Calu3 (cell line): ENCODE data around the gene GLRX2. TPM values are rescaled to one million over a fixed set of nuclear protein-coding genes. Genes with fewer than 3 reads are reported as not detected.

Experiments used
- BruUV-seq: library from RNA; stranded (reverse); fragments of 400-500 nt; replicated peaks from 2 replicates; lab custom pipeline; 2021; lab: Mats Ljungman, UMichigan
- CTCF ChIA-PET: fragments of 300-600 bp; sonication (Branson Sonifier 250); formaldehyde crosslinking; loops from one replicate; lab custom pipeline; 2022; ENCODE audit warnings: antibody characterized with exemption; lab: Charles Lee
- DNase-seq: peaks from one replicate; pipeline ENCODE4 v3.0.0; 2022
- H3K27ac Mint-ChIP-seq: one replicate; pipeline ENCODE4 v1.8.0; 2022; ENCODE audit warnings: mixed read lengths; ENCODE audit not compliant: unreplicated experiment
- H3K27me3 Mint-ChIP-seq: one replicate; pipeline ENCODE4 v1.8.0; 2022; ENCODE audit warnings: mixed read lengths; ENCODE audit not compliant: unreplicated experiment
- H3K36me3 Mint-ChIP-seq: one replicate; pipeline ENCODE4 v1.8.0; 2022; ENCODE audit warnings: mild to moderate bottlenecking, moderate library complexity, mixed read lengths; ENCODE audit not compliant: insufficient read depth, unreplicated experiment
- H3K4me1 Mint-ChIP-seq: one replicate; pipeline ENCODE4 v1.8.0; 2022; ENCODE audit warnings: mild to moderate bottlenecking, low read depth, mixed read lengths; ENCODE audit not compliant: unreplicated experiment
- H3K4me3 Mint-ChIP-seq: one replicate; pipeline ENCODE4 v1.8.0; 2022; ENCODE audit warnings: mild to moderate bottlenecking, low read depth, moderate library complexity, mixed read lengths; ENCODE audit not compliant: unreplicated experiment
- H3K9me3 Mint-ChIP-seq: one replicate; pipeline ENCODE4 v1.8.0; 2022; ENCODE audit warnings: low read depth, mixed read lengths; ENCODE audit not compliant: unreplicated experiment
- intact Hi-C: fragments of 100-400 bp; cut with micrococcal nuclease; formaldehyde crosslinking; loops from one replicate; pipeline ENCODE4 v1.10.0; 2022; ENCODE audit not compliant: unreplicated experiment
- total RNA-seq: library from RNA; stranded (reverse); gene quantifications from 2 replicates; pipeline ENCODE4 v1.2.3, GENCODE V29; 2022
- TF ChIP-seq, protein P1 (sequence below): fragments of 200-600 bp; IDR thresholded peaks from one replicate; pipeline ENCODE4 v1.8.0; 2022; ENCODE audit warnings: antibody characterized with exemption; ENCODE audit not compliant: unreplicated experiment

GLRX2 gene
- total RNA-seq, 1 experiment from 2014 or later: 25.7 TPM

DNA sequence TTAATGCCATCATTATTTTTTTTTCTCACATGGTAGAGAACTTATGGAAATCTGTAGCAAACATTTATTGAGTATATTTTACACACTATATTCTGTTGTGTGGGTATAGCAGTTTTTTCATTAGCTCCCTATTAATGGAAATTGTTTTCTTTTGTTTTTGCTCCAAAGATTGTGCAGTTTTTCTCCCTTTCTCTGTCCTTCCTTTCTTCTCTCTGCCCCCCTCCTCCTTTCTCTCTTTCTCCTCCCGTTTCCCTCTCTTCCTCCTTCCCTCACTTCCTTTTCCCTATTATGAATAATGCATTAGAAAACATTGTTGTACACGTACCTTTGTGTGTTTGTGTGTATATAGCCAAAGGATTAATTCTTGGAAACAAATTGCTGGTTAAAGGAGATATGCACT lies 37.2 kb upstream of the GLRX2 start:
- no peak overlapping the region for H3K4me3 Mint-ChIP-seq
- intact Hi-C loops: loop anchor here (2.0 kb wide), 1 partner anchor 1152 kb away; no protein-coding TSS in a partner anchor
- no TSS peak for BruUV-seq
- no peak overlapping the region for H3K27ac Mint-ChIP-seq
- H3K27me3 Mint-ChIP-seq: no peaks in the 10 kb centered on the region
- no peaks in the 10 kb centered on the region for H3K4me1 Mint-ChIP-seq
- no peaks in the 10 kb centered on the region for H3K9me3 Mint-ChIP-seq
- TF ChIP-seq, protein P1, sequence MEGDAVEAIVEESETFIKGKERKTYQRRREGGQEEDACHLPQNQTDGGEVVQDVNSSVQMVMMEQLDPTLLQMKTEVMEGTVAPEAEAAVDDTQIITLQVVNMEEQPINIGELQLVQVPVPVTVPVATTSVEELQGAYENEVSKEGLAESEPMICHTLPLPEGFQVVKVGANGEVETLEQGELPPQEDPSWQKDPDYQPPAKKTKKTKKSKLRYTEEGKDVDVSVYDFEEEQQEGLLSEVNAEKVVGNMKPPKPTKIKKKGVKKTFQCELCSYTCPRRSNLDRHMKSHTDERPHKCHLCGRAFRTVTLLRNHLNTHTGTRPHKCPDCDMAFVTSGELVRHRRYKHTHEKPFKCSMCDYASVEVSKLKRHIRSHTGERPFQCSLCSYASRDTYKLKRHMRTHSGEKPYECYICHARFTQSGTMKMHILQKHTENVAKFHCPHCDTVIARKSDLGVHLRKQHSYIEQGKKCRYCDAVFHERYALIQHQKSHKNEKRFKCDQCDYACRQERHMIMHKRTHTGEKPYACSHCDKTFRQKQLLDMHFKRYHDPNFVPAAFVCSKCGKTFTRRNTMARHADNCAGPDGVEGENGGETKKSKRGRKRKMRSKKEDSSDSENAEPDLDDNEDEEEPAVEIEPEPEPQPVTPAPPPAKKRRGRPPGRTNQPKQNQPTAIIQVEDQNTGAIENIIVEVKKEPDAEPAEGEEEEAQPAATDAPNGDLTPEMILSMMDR: no peak
- no peak for DNase-seq
- CTCF ChIA-PET: interaction anchor here (0.6 to 1.0 kb wide), 2 partner anchors 21 to 40 kb away, joined by 3 to 6 read pairs; no protein-coding TSS in a partner anchor
- peaks cover 38% of the 10 kb centered on the region for H3K36me3 Mint-ChIP-seq

DNA sequence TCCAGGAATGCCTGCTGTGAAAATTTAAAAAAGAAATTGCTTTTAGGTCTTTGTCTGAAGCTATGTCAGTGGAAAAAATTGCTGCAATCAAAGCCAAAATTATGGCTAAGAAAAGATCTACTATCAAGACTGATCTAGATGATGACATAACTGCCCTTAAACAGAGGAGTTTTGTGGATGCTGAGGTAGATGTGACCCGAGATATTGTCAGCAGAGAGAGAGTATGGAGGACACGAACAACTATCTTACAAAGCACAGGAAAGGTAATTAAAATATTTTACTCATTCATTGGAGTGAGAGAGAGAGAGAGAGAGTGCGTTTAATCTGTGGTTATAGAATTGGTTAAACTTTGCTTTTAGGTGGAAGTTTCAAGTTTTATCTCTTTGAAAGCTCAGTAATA lies 36.6 kb upstream of the GLRX2 start:
- Mint-ChIP-seq H3K4me1 (no peaks in the 10 kb centered on the region), H3K27me3 (no peaks in the 10 kb centered on the region), H3K27ac (no peak overlapping the region), H3K9me3 (no peaks in the 10 kb centered on the region), H3K36me3 (peaks cover 32% of the 10 kb centered on the region), H3K4me3 (no peak overlapping the region)
- no peak for DNase-seq
- BruUV-seq: no TSS peak
- intact Hi-C loops: loop anchor here (2.0 kb wide), 1 partner anchor 1153 kb away; no protein-coding TSS in a partner anchor
- CTCF ChIA-PET: interaction anchor here (1.0 kb wide), 1 partner anchor 40 kb away, joined by 3 read pairs; no protein-coding TSS in a partner anchor
- TF ChIP-seq, protein P1: no peak

DNA sequence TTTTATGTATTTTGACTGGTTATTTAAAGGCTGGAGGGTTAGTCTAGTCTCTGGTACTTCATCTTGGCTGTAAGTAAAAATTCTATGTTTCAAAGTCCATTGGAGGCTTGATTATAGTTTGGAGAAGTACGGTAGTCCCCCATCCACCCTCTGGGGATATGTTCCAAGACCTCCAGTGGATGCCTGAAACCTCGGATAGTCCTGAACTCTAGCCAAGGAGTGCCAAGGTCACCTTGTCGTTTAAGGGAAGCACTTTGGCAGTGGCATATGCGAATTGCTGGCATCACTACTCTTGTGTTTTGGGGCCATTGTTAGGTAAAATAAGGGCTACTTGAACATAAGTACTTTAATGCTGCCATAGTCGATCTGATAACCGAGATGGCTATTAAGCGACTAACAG lies 35.0 kb upstream of the GLRX2 start:
- TF ChIP-seq, protein P1: no peak
- Mint-ChIP-seq H3K27me3 (no peaks in the 10 kb centered on the region), H3K4me1 (no peaks in the 10 kb centered on the region), H3K9me3 (no peaks in the 10 kb centered on the region), H3K27ac (no peak overlapping the region), H3K4me3 (no peak overlapping the region), H3K36me3 (peaks cover 32% of the 10 kb centered on the region)
- BruUV-seq: no TSS peak
- CTCF ChIA-PET: no interaction called here
- DNase-seq: no peak
- intact Hi-C loops: no loop called here

DNA sequence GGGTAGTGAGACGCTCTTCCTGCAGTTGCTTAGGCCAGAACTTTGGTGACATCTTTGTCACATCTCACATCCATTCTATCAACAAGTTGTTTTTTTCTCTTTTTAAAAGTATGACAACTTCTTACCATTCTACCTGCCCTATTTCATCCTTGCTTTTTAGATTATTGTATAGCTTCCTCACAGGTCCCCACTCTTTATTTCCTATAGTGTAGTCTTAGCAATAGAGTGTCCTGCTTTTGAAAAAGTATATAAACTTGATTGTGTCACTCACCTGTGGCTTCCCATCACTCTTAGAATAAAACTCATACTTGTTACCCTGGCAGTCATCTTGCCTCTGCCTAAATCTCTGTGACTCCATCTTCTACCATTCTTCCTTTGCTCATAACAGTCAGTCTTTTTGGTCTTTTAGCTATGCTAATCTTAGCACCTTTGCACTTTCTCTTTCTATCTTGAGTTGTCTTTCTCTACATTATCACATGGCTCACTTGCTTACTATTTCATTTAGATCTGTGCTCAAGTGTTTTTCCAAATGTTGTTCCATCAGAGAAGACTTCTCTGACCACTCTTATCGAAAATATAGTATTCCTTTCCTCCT lies 26.1 kb upstream of the GLRX2 start:
- CTCF ChIA-PET: interaction anchor here (0.6 kb wide), 1 partner anchor 20 kb away, joined by 4 read pairs; no protein-coding TSS in a partner anchor
- Mint-ChIP-seq H3K9me3 (no peaks in the 10 kb centered on the region), H3K4me3 (no peak overlapping the region), H3K4me1 (no peaks in the 10 kb centered on the region), H3K27ac (no peak overlapping the region), H3K27me3 (no peaks in the 10 kb centered on the region), H3K36me3 (peaks cover 30% of the 10 kb centered on the region)
- no peak for DNase-seq
- intact Hi-C loops: no loop called here
- BruUV-seq: no TSS peak
- TF ChIP-seq, protein P1: no peak
